GM19023 (cell line): ENCODE results near the gene NTHL1.

Experiments
- ATAC-seq: cut with Tn5 transposase; IDR thresholded peaks from one replicate; pipeline ENCODE4 v1.9.1; 2021; ENCODE audit warnings: mild to moderate bottlenecking, moderate library complexity; ENCODE audit not compliant: unreplicated experiment

The NTHL1 gene

DNA sequence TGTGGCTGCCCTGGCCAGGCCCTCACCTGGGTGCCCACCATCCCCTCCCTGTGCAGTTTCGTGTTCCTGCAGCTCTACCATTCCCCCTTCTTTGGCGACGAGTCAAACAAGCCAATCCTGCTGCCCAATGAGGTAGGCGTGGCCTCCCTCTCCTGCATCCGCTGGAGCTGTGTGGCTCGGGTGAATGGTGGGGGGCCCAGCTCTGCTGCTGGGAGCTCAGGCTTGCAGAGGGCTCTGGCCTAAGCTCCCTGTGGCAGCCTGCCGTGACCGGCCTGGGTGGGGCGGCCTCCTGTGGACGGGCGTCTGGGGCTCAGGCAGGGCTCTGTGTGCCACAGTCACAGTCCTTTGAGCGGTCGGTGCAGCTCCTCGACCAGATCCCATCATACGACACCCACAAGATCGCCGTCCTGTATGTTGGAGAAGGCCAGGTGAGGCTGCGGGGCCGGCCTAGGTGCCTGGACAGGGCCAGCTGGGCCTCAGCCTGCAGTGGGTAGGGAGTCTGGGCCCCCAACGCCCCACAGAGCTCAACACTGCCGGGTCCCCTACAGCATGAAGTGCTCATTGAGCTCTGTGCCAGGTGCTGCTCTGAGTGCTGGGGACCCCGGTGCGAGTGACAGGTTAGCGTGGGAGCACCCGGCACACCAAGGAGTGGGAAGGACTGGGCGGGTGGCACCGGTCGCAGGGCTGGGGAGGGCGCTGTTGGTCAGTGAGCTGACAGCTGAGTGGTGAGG, 37.4 kb upstream of the NTHL1 start:
- no peak for ATAC-seq

DNA sequence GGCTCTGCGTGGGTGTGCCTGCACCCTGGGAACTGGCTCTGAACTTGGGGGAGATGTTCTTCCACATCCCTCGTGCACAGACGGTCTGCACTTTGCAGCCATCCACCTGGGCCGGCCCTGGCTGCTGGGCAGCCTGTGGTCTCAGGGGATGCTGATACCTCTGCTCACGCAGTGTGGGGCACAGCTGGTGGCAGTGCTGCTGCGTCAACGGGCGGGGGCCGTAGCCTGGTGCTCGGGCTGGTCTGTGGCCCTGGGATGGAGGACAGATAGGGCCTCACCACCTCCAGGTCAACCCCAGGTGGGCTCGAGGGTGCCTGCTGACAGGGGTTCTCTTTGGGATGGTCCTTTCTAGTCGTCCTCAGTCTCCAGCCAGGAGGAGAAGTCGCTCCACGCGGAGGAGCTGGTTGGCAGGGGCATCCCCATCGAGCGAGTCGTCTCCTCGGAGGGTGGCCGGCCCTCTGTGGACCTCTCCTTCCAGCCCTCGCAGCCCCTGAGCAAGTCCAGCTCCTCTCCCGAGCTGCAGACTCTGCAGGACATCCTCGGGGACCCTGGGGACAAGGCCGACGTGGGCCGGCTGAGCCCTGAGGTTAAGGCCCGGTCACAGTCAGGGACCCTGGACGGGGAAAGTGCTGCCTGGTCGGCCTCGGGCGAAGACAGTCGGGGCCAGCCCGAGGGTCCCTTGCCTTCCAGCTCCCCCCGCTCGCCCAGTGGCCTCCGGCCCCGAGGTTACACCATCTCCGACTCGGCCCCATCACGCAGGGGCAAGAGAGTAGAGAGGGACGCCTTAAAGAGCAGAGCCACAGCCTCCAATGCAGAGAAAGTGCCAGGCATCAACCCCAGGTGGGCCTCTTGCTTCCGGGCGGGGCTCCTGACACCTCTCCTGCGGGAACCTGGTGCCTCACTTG, 36.5 kb upstream of the NTHL1 start:
- ATAC-seq: no peak

DNA sequence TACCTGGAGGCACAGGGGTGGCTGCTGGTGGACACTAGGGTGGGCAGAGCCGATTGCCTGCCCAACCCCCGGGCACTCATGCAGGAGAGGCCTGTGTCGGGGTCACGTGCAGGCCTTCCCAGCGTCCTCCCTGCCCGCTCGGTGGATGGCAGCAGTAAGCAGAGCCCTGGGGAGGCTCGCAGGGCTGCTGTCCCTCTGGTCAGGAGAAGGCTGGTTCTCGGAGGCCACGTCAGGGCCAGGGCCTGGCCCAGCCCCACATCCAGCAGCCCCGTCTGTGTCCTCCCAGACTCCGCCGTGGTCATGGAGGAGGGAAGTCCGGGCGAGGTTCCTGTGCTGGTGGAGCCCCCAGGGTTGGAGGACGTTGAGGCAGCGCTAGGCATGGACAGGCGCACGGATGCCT, 35.8 kb upstream of the NTHL1 start:
- ATAC-seq: no peak

DNA sequence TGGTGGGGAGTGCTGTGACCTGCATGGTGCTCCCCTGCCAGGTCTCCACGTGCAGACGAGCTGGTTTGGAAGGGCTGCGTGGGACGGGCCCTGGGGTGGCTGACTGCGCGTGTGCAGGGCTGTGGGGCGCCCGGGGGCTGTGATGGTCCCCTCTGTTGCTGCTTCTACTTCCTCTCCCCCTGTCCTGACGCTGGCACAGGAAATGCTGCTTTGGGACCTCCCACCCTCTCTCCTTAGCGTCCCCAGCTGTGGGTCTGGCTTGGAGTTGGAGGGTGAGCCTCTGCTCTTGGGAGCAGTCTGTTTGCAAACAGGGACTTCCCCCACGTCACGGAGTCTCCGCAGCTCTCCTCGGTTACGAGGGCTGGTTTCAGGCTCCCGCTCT, 35.3 kb upstream of the NTHL1 start:
- no peak for ATAC-seq

DNA sequence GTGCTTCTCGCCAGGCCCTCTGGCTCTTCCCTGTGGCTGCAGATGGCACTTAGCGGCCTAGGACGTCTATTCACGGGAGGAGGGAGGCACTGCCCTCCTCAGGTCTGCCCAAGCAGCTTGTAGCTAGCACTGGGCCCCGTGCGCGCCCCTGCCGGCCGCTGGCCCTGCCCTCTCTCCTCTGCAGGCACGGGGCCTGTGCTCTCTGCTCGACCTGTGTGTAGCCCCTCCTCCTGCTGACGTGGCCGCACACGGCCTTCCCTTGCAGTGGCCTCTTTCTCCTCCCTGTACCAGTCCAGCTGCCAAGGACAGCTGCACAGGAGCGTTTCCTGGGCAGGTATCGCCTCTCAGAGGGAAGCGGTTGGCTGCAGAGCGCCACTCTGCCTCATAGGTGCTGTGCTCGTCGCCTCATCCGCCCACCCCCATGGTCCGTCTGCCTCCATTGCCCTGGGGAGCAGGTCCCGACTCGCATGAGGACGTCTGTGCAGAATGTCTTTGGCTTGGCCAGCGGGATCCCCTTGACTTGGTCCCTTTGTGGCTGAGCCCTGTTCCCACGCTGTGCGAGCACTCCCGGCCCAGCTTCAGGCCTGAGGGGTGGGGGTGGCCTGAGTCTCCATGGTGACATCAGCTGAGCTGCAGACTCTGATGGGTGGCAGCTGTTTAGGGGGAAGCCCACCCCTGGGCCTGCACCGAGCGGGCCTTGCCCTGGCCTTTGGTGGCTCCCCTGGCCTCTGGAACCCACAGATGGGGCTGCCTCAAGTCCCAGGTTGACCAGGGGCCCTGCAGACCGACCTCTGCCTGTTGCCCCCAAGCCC, 34.7 kb upstream of the NTHL1 start:
- ATAC-seq: no peak

DNA sequence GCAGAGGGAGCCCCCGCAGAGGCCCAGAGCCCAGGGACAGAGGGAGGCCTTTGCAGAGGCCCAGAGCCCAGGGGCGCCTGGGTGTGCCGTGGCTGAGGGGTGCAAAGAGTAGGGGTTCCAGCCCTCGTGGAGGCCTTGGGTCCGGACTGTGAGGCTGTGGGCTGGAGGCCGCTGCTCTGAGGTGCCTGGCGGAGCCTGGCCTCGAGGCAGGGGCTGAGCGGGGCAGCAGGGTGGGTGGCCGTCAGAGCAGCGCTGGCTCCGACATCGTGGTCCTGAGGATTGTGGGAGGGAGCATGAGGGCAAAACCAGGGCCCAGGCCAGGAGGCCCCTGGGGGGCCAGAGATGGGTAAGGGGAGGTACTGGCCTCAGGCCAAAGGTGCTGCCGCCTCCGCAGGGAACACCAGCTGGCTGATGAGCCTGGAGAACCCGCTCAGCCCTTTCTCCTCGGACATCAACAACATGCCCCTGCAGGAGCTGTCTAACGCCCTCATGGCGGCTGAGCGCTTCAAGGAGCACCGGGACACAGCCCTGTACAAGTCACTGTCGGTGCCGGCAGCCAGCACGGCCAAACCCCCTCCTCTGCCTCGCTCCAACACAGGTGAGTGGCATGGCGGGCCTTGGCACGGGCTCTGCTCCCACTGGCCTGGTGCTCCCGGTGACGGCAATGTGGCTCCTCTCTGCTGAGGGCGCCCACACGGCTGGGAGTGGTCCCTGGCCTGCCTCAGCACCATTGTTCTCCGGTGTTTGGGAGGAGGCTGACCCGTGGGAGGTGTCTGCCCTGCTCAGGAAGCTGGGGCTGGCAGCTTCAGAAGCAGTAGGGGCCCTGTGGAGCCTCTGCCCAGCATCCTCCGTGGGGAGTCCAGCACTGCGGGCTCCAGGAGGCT, 33.8 kb upstream of the NTHL1 start:
- no peak for ATAC-seq

GRCh38 chr16:2079991-2080390, 32.4 kb upstream of the NTHL1 start:
- no peak for ATAC-seq

GRCh38 chr16:2079311-2079800, 31.7 kb upstream of the NTHL1 start:
- ATAC-seq: no peak

GRCh38 chr16:2078691-2079090, 31.1 kb upstream of the NTHL1 start:
- ATAC-seq: no peak

DNA sequence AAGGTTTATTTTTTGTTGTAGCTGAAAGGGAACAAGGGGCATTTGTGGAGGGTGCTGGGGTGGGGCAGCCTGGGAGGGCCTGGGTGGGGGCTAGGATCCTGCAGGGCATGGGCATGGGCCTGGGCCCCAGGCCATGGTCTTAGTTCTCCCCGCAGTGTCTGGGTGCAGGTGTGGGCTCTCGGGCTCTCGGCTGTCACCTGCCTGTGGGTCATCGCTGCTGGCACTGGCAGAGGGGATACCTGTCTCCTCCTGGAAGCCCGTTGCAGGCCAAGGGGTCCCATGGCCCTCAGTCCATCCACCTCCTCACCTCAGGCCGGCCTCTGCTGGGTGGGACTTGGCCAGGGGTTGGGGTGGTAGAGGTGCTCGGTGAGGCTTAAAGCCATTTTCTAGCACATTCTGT, 30.5 kb upstream of the NTHL1 start:
- no peak for ATAC-seq

DNA sequence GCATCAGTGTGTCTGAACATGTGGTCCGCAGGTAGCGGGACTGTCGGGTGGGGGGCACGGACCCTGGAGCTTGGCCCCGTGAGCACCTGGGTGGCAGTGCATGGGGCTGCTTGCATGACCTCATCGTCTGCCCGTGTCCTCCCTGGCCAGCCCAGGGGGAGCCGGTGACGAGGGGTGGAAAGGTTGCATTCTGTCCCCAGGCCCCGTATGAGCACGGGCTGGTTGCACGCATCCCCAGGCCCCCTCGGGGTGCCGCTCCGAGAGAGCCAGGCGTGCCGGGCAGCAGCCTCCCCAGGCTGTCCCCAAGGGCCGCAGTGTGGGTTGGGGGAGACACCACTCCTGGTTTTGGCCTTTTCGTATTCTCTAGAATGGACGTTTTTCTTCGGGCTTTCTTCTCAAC, 30.1 kb upstream of the NTHL1 start:
- ATAC-seq: no peak

DNA sequence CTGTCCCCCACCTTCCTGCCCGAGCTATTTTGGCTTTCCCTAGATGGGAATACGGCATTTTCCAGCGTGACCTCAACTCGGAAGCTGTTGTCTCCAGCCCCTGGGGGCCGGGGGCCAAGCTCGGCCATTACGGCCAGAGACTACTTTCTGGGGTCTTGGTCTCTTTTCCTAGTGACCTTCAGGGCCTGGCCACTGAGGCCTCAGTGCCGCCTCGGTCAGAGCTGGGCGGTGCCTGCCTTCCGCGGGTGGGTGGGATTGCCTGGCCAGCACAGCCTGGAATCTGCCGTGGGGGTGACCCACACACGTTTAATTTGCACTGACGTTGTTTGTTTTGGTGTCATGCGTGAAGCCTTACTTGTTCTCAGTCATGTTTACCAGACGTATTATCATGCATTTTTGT, 29.4 kb upstream of the NTHL1 start:
- ATAC-seq: no peak

DNA sequence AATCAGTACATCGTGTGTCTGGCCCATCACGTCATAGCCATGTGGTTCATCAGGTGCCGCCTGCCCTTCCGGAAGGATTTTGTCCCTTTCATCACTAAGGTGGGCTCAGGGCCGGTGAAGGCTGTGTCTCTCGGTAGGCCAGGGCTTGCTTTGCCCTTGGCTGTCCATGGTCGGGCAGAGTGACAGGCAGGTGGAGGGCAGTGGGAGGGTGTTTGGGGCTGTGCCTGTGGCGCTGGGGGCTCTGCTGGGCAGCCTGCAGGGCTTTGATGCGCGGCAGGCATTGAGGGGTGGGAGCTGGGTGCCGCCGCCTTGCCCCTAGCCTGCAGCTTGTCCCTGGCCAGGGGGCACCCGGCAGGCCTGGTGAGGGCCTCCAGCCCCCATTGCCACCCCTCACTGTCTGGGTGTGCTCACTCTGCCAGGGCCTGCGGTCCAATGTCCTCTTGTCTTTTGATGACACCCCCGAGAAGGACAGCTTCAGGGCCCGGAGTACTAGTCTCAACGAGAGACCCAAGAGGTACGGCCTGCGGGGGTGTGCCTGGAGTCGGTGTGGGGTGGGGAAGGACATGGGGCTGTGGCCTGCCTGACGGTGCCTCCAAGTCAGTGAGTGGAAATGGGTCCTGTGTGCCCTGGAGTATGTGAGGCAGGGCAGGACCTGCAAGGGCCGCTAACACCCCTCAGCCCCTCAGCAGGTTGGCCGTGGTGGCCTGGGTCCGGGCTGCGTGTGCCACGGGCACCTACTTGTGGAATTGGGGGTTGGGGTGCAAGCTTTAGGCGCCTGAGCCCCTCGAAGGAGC, 28.6 kb upstream of the NTHL1 start:
- no peak for ATAC-seq

GRCh38 chr16:2075631-2076030, 28.0 kb upstream of the NTHL1 start:
- ATAC-seq: no peak

- ATAC-seq: no peak
These were observed 26.4 kb upstream of the NTHL1 start for GRCh38 chr16:2074071-2074470.

DNA sequence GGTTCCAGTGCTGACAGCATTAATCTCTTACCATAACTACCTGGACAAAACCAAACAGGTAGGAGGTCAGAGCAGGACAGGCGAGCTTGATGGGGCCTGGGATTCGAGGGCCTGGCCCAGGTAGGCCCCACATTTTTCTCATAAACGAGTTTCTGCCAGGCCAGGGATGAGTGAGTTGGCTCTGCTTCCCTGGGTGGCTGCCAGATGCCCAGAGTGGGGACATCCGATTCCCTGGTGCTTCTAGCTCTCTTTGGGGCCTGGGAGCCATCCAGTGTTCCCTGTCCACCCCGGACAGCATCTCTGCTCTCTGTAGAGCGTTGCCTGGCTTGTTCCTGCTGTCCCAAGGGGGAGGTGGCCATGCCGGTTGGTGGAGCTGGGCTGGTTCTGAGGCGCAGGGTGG, 25.3 kb upstream of the NTHL1 start:
- no peak for ATAC-seq

GRCh38 chr16:2071454-2072202, 24.0 kb upstream of the NTHL1 start:
- ATAC-seq: no peak

DNA sequence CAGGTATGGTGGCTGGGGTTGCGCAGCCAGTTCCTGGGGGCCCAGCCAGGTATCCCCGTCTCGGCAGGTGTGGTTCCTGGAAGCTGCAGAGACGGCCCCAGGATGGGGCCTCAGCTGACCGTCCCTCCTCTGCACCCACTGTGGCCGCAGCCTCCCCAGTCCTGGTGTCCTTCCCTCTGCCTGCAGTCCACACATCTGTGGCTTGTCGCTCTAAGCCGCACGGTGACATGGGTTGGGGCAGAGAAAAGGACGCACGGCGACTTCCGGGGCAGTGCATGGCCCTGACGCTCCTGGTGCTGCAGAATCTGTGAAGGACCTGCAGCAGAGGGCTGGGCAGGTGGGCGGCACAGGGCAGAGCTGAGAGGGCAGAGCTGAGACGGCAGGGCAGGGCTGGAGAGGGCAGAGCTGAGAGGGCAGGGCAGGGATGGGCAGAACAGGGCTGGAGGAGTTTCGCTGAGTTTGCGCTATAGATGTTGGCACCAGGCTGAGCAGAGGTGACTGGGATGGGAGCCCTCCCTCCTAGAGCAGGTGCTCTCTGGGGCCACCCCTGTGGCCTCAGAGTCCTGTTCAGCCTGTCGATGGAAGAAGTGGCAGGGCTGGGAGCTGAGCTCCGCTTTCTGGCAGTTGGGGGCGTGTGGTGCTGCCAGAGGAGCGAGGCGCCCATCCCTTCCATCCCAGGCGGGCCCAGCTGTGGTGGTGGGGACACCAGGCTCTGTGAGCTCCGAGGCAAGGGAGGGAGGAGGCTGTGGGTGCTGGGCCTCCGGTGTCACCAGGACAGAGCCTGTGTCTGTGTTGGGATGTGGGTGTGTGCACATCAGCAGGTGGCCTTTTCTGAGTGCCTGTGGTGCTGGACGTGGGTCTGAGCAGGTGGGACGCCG, 23.2 kb upstream of the NTHL1 start:
- ATAC-seq: no peak
